Endothelial cell of umbilical vein (primary cell): ENCODE results near the gene OR52N4. TPM values are rescaled to one million over a fixed set of nuclear protein-coding genes. Genes with fewer than 3 reads are reported as not detected.

ENCODE experiments used
- BruUV-seq: library from RNA; stranded (reverse); fragments of 400-500 nt; replicated peaks from 2 replicates; lab custom pipeline; 2021; lab: Mats Ljungman, UMichigan
- CTCF ChIA-PET: fragments of 300-600, 350-600 bp; sonication (Branson Sonifier 250); formaldehyde crosslinking; loops from one replicate; lab custom pipeline; 2021; ENCODE audit warnings: antibody characterized with exemption, inconsistent platforms; lab: Charles Lee
- POLR2A ChIA-PET: fragments of 300-600, 350-600 bp; sonication (Branson Sonifier 250); formaldehyde crosslinking; loops from one replicate; lab custom pipeline; 2021; ENCODE audit warnings: antibody characterized with exemption, inconsistent platforms; lab: Charles Lee
- DNase-seq: peaks from one replicate; pipeline ENCODE4 v3.0.0-alpha.2; 2011; ENCODE audit warnings: low read depth, low spot score
- FAIRE-seq: peaks from 2 replicates; lab custom pipeline; 2011; peaks lifted over from hg19 to GRCh38; lab: Jason Lieb, UNC
- H2AFZ ChIP-seq: 2 replicates; pipeline ENCODE4 v1.6.0; 2012; ENCODE audit warnings: low read depth, low read length, control low read depth, inconsistent platforms
- H3K27ac ChIP-seq: 2 replicates; pipeline ENCODE4 v1.5.1; 2011; ENCODE audit warnings: low read depth, mild to moderate bottlenecking, control low read depth, low read length, moderate library complexity; ENCODE audit not compliant: insufficient read depth
- H3K27me3 ChIP-seq, 2 experiments: 2 replicates each; pipeline versions ENCODE4 v1.6.0 to v1.6.1; 2011; ENCODE audit warnings: low read length in 2 of 2, mixed read lengths in 1 of 2; ENCODE audit not compliant: control insufficient read depth in 2 of 2, insufficient read depth in 2 of 2
- H3K36me3 ChIP-seq, 2 experiments: 2 replicates in 1 of 2; 3 replicates in 1 of 2; pipeline ENCODE4 v1.5.1; 2011; ENCODE audit warnings: low read length in 2 of 2, mild to moderate bottlenecking in 1 of 2, moderate library complexity in 1 of 2; ENCODE audit not compliant: control insufficient read depth in 2 of 2, insufficient read depth in 2 of 2; ENCODE audit errors: extremely low read depth in 1 of 2
- H3K4me1 ChIP-seq: 3 replicates; pipeline ENCODE4 v1.5.1; 2011; ENCODE audit warnings: mild to moderate bottlenecking, low read length; ENCODE audit not compliant: control insufficient read depth, insufficient read depth; ENCODE audit errors: extremely low read depth
- H3K4me2 ChIP-seq: 2 replicates; pipeline ENCODE4 v1.6.1; 2011; ENCODE audit warnings: low read length, control low read depth, mixed read lengths; ENCODE audit not compliant: insufficient read depth
- H3K4me3 ChIP-seq, 3 experiments: fragments of 200-600 bp in 1 of 3; sonication (generic), shearing (Covaris generic) in 1 of 3; replicated peaks in 1 of 3; 2 replicates each; pipeline ENCODE4 v1.5.1; 2011 to 2016; ENCODE audit warnings: control low read depth in 3 of 3, low read length in 3 of 3, mild to moderate bottlenecking in 2 of 3, inconsistent platforms in 1 of 3, low read depth in 1 of 3, moderate library complexity in 1 of 3; ENCODE audit not compliant: insufficient read depth in 1 of 3
- H3K79me2 ChIP-seq: 2 replicates; pipeline ENCODE4 v1.6.0; 2012; ENCODE audit warnings: low read length, inconsistent platforms; ENCODE audit not compliant: control insufficient read depth, insufficient read depth
- H3K9ac ChIP-seq: replicated peaks from 2 replicates; pipeline ENCODE3; 2011; ENCODE audit warnings: low read length, control low read depth; ENCODE audit not compliant: insufficient read depth; ENCODE audit errors: extremely low read depth
- H3K9me1 ChIP-seq: replicated peaks from 3 replicates; pipeline ENCODE4 v1.6.0; 2011; ENCODE audit warnings: mild to moderate bottlenecking, low read length; ENCODE audit not compliant: control insufficient read depth, insufficient read depth; ENCODE audit errors: extremely low read depth
- H3K9me3 ChIP-seq: replicated peaks from 2 replicates; pipeline ENCODE4 v1.5.1; 2012; ENCODE audit warnings: low read length, inconsistent platforms; ENCODE audit not compliant: control insufficient read depth, insufficient read depth
- H4K20me1 ChIP-seq: replicated peaks from 2 replicates; pipeline ENCODE3; 2011; ENCODE audit warnings: mild to moderate bottlenecking, low read length; ENCODE audit not compliant: control insufficient read depth, insufficient read depth; ENCODE audit errors: extremely low read depth
- EZH2 ChIP-seq: IDR thresholded peaks from 2 replicates; pipeline ENCODE4 v1.6.1; 2012; ENCODE audit warnings: borderline replicate concordance, low read depth, mild to moderate bottlenecking, moderate library complexity, low read length, inconsistent platforms; ENCODE audit not compliant: severe bottlenecking
- FOS ChIP-seq: IDR thresholded peaks from 2 replicates; pipeline ENCODE4 v1.6.1; 2011; ENCODE audit warnings: mild to moderate bottlenecking, low read length, moderate library complexity, borderline replicate concordance; ENCODE audit not compliant: insufficient read depth
- GATA2 ChIP-seq: IDR thresholded peaks from 2 replicates; pipeline ENCODE4 v1.7.0; 2011; ENCODE audit warnings: low read depth, mild to moderate bottlenecking, moderate library complexity, mixed read lengths, low read length; ENCODE audit not compliant: insufficient read length, insufficient read depth
- JUN ChIP-seq: IDR thresholded peaks from 2 replicates; pipeline ENCODE4 v1.6.1; 2011; ENCODE audit warnings: borderline replicate concordance, low read depth; ENCODE audit not compliant: insufficient read length, insufficient read depth
- MYC ChIP-seq: IDR thresholded peaks from one replicate; pipeline ENCODE4 v1.6.1; 2011; ENCODE audit warnings: mild to moderate bottlenecking, low read depth, low read length
- POLR2A ChIP-seq: IDR thresholded peaks from 2 replicates; pipeline ENCODE4 v1.6.1; 2012; ENCODE audit warnings: low read depth, mild to moderate bottlenecking, control low read depth, low read length
- POLR2AphosphoS5 ChIP-seq: IDR thresholded peaks from 2 replicates; pipeline ENCODE4 v1.6.1; 2012; ENCODE audit warnings: low read depth, mild to moderate bottlenecking, control low read depth, low read length, moderate library complexity; ENCODE audit not compliant: insufficient read depth
- dilution Hi-C: fragments of 300-500 bp; cut with MboI; formaldehyde crosslinking; loops from one replicate; pipeline ENCODE4 v1.15.0; 2019; ENCODE audit warnings: low sequenced_read_pairs; ENCODE audit not compliant: extremely low pct_ligation_motif_present
- intact Hi-C: fragments of 100-400 bp; cut with micrococcal nuclease; formaldehyde crosslinking; loops from one replicate; pipeline ENCODE4 v1.10.0; 2022
- polyA plus RNA-seq, 4 experiments: library from polyadenylated mRNA; depleted of rRNA in 3 of 4; stranded (reverse) in 3 of 4; unstranded in 1 of 4; fragments of >200 nt; gene quantifications; 2 replicates each; pipeline versions ENCODE4 v1.2.1 to v1.2.3, GENCODE V29; 2011 to 2012; ENCODE audit warnings: missing spikeins in 1 of 4
- total RNA-seq: library from RNA; stranded (reverse); gene quantifications from 2 replicates; pipeline ENCODE4 v1.2.3, GENCODE V29; 2021
- TF ChIP-seq, protein P1 (sequence below), 2 donors: IDR thresholded peaks; 1 replicate in 1 of 2; 2 replicates in 1 of 2; pipeline ENCODE4 v1.5.1; 2011; ENCODE audit warnings: low read length in 2 of 2, mild to moderate bottlenecking in 2 of 2, moderate library complexity in 2 of 2, control low read depth in 1 of 2, inconsistent platforms in 1 of 2, low read depth in 1 of 2; ENCODE audit not compliant: insufficient read depth in 1 of 2; ENCODE audit errors: extremely low read depth in 1 of 2
- TF ChIP-seq, protein P2 (sequence below): IDR thresholded peaks from 2 replicates; pipeline ENCODE4 v1.6.1; 2011; ENCODE audit not compliant: insufficient read depth, insufficient read length

Gene OR52N4
- total and polyA plus RNA-seq, 2 donors (not counting 3 experiments of a cell fraction or from before 2014, with no cell fraction given), result 0.10 TPM; not detected in 1

DNA sequence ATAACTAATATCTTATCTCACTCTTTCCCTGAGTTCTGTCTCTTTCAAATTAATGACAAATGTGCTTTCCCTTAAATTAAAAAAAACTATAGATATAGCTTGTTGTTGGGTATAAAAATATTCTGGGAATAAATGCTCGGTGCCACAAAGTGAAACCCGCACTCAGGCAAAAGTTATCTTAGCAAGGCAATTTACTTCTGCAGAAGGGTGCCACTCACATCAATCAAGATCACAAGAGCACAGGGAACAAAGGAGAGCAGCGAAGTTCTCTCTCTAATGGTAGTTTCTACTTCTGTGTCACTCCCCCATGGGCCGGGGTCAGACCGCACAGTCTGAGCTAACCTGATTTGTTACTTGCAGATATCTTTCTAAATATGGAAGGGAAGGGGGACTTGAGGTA is 49.9 kb downstream of the OR52N4 start:
- H3K4me2 ChIP-seq, result no peak overlapping the region
- intact Hi-C loops, result no loop called here
- H2AFZ ChIP-seq, result no peak overlapping the region
- H3K36me3 ChIP-seq, result no peaks in the 10 kb centered on the region
- POLR2A ChIA-PET, result no interaction called here
- no peak overlapping the region for H3K4me3 ChIP-seq
- no peaks in the 10 kb centered on the region for H4K20me1 ChIP-seq
- peaks cover 0 to 2% of the 10 kb centered on the region in 2 experiments for H3K27me3 ChIP-seq
- H3K9ac ChIP-seq, result no peak overlapping the region
- H3K4me1 ChIP-seq, result peaks cover 4% of the 10 kb centered on the region
- no peaks in the 10 kb centered on the region for H3K9me1 ChIP-seq
- no peaks in the 10 kb centered on the region for H3K79me2 ChIP-seq
- no TSS peak for BruUV-seq
- no peaks in the 10 kb centered on the region for H3K9me3 ChIP-seq
- FAIRE-seq (no peak), DNase-seq (no peak)
- dilution Hi-C loops, result no loop called here
- TF ChIP-seq, protein P1, sequence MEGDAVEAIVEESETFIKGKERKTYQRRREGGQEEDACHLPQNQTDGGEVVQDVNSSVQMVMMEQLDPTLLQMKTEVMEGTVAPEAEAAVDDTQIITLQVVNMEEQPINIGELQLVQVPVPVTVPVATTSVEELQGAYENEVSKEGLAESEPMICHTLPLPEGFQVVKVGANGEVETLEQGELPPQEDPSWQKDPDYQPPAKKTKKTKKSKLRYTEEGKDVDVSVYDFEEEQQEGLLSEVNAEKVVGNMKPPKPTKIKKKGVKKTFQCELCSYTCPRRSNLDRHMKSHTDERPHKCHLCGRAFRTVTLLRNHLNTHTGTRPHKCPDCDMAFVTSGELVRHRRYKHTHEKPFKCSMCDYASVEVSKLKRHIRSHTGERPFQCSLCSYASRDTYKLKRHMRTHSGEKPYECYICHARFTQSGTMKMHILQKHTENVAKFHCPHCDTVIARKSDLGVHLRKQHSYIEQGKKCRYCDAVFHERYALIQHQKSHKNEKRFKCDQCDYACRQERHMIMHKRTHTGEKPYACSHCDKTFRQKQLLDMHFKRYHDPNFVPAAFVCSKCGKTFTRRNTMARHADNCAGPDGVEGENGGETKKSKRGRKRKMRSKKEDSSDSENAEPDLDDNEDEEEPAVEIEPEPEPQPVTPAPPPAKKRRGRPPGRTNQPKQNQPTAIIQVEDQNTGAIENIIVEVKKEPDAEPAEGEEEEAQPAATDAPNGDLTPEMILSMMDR (IDR thresholded peaks at IDR 0.05; ENCODE audit: extremely low read depth in 1 of 2, insufficient read depth in 1 of 2, low read depth in 1 of 2, low read length in 2 of 2), result no peak
- TF ChIP-seq MYC (no peak), EZH2 (no peak), FOS (no peak), GATA2 (no peak), POLR2AphosphoS5 (no peak), JUN (no peak), POLR2A (no peak)
- TF ChIP-seq, protein P2, sequence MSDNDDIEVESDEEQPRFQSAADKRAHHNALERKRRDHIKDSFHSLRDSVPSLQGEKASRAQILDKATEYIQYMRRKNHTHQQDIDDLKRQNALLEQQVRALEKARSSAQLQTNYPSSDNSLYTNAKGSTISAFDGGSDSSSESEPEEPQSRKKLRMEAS, result no peak
- CTCF ChIA-PET, result no interaction called here
- H3K27ac ChIP-seq, result no peak overlapping the region

Other genes starting within 250 kb of the OR52N4 start
- not detected in 2 replicates for gene UBQLN3, start 244.3 kb upstream of the OR52N4 start, total RNA-seq
- gene UBQLN3, start 244.3 kb upstream of the OR52N4 start, polyA plus RNA-seq, result not detected in 2 replicates
- 0.28 and 0.33 TPM in 2 replicates for gene UBQLNL, start 237.5 kb upstream of the OR52N4 start, total RNA-seq
- gene UBQLNL, start 237.5 kb upstream of the OR52N4 start, polyA plus RNA-seq, result 0.48 and 0.54 TPM in 2 replicates
- gene OR52H1, start 205.7 kb upstream of the OR52N4 start, total RNA-seq, result not detected in 2 replicates
- gene OR52H1, start 205.7 kb upstream of the OR52N4 start, polyA plus RNA-seq, result 0.30 and 0.33 TPM in 2 replicates
- gene OR52B6, start 173.4 kb upstream of the OR52N4 start, total RNA-seq, result not detected in 2 replicates
- not detected in 2 replicates for gene OR52B6, start 173.4 kb upstream of the OR52N4 start, polyA plus RNA-seq
- gene TRIM6, start 157.6 kb upstream of the OR52N4 start, total RNA-seq, result 4.8 and 5.6 TPM in 2 replicates
- 3.3 and 3.9 TPM in 2 replicates for gene TRIM6, start 157.6 kb upstream of the OR52N4 start, polyA plus RNA-seq
- 5.2 and 6.7 TPM in 2 replicates for gene TRIM34, start 129.2 kb upstream of the OR52N4 start, total RNA-seq
- gene TRIM34, start 129.2 kb upstream of the OR52N4 start, polyA plus RNA-seq, result 14.6 and 15.2 TPM in 2 replicates
- 54.5 and 61.4 TPM in 2 replicates for gene TRIM5, start 69.2 kb upstream of the OR52N4 start, total RNA-seq
- gene TRIM5, start 69.2 kb upstream of the OR52N4 start, polyA plus RNA-seq, result 46.0 and 57.3 TPM in 2 replicates
- 73.4 and 110 TPM in 2 replicates for gene TRIM22, start 64.5 kb upstream of the OR52N4 start, total RNA-seq
- 67.5 and 73.5 TPM in 2 replicates for gene TRIM22, start 64.5 kb upstream of the OR52N4 start, polyA plus RNA-seq
- not detected in 2 replicates for gene OR56B1, start 17.8 kb upstream of the OR52N4 start, total RNA-seq
- gene OR56B1, start 17.8 kb upstream of the OR52N4 start, polyA plus RNA-seq, result not detected in 2 replicates
- not detected in 2 replicates for gene OR52N5, start 29.1 kb downstream of the OR52N4 start, total RNA-seq
- not detected in 2 replicates for gene OR52N5, start 29.1 kb downstream of the OR52N4 start, polyA plus RNA-seq
- not detected in 2 replicates for gene OR52N1, start 37.0 kb downstream of the OR52N4 start, total RNA-seq
- not detected in 2 replicates for gene OR52N1, start 37.0 kb downstream of the OR52N4 start, polyA plus RNA-seq
- not detected in 2 replicates for gene OR52N2, start 54.7 kb downstream of the OR52N4 start, total RNA-seq
- not detected in 2 replicates for gene OR52N2, start 54.7 kb downstream of the OR52N4 start, polyA plus RNA-seq
- gene OR52E6, start 87.7 kb downstream of the OR52N4 start, total RNA-seq, result not detected in 2 replicates
- not detected in 2 replicates for gene OR52E6, start 87.7 kb downstream of the OR52N4 start, polyA plus RNA-seq
- gene OR52E8, start 103.4 kb downstream of the OR52N4 start, total RNA-seq, result not detected in 2 replicates
- gene OR52E8, start 103.4 kb downstream of the OR52N4 start, polyA plus RNA-seq, result not detected in 2 replicates
- gene OR52E4, start 126.4 kb downstream of the OR52N4 start, total RNA-seq, result not detected in 2 replicates
- gene OR52E4, start 126.4 kb downstream of the OR52N4 start, polyA plus RNA-seq, result not detected in 2 replicates
- not detected in 2 replicates for gene OR52E5, start 139.0 kb downstream of the OR52N4 start, total RNA-seq
- gene OR52E5, start 139.0 kb downstream of the OR52N4 start, polyA plus RNA-seq, result not detected in 2 replicates
- not detected in 2 replicates for gene OR56A3, start 188.0 kb downstream of the OR52N4 start, total RNA-seq
- not detected in 2 replicates for gene OR56A3, start 188.0 kb downstream of the OR52N4 start, polyA plus RNA-seq
- not detected in 2 replicates for gene OR56A5, start 214.3 kb downstream of the OR52N4 start, total RNA-seq
- not detected in 2 replicates for gene OR56A5, start 214.3 kb downstream of the OR52N4 start, polyA plus RNA-seq
- gene OR52L1, start 232.7 kb downstream of the OR52N4 start, total RNA-seq, result not detected in 2 replicates
- 0.07 TPM in 1 of 2 replicates, not detected in the other for gene OR52L1, start 232.7 kb downstream of the OR52N4 start, polyA plus RNA-seq